GM18502 (cell line): ENCODE results near the gene SLC5A9.
"Not testable (repeated sequence)": the region's sequence is repeated elsewhere in the genome, so short reads cannot be mapped to it uniquely, and the experiment has no call there.

Experiments used
- ATAC-seq: cut with Tn5 transposase; IDR thresholded peaks from one replicate; pipeline ENCODE4 v1.9.1; 2021; ENCODE audit warnings: mild to moderate bottlenecking; ENCODE audit not compliant: unreplicated experiment, poor library complexity

Gene SLC5A9

GRCh38 chr1:48294094-48294493 is 71.6 kb downstream of the SLC5A9 start:
- ATAC-seq: not testable (repeated sequence)

- ATAC-seq: no peak
These were observed 72.1 kb downstream of the SLC5A9 start for GRCh38 chr1:48294656-48295055.
